Measurements from ENCODE around the gene KHSRP.
"Not testable (repeated sequence)": the region's sequence is repeated elsewhere in the genome, so short reads cannot be mapped to it uniquely, and the experiment has no call there.

KHSRP gene

GRCh38 chr19:6452223-6452614 is 27.6 kb upstream of the KHSRP start:
- in situ Hi-C loops (cut with MboI; ENCODE audit: low sequenced_read_pairs) = no loop called here

- in situ Hi-C loops (cut with MboI; ENCODE audit: low sequenced_read_pairs) = no loop called here
Observed at GRCh38 chr19:6451583-6452222, 27.1 kb upstream of the KHSRP start.

- in situ Hi-C loops (cut with MboI; ENCODE audit: low sequenced_read_pairs) = no loop called here
Observed at GRCh38 chr19:6450166-6450565, 25.6 kb upstream of the KHSRP start.

- in situ Hi-C loops (cut with MboI; ENCODE audit: low sequenced_read_pairs) = no loop called here
Observed at GRCh38 chr19:6448045-6448444, 23.4 kb upstream of the KHSRP start.

GRCh38 chr19:6446452-6446851 is 21.8 kb upstream of the KHSRP start:
- in situ Hi-C loops (cut with MboI; ENCODE audit: low sequenced_read_pairs) = no loop called here

GRCh38 chr19:6443986-6444385 is 19.4 kb upstream of the KHSRP start:
- in situ Hi-C loops (cut with MboI; ENCODE audit: low sequenced_read_pairs) = no loop called here

- in situ Hi-C loops (cut with MboI; ENCODE audit: low sequenced_read_pairs) = no loop called here
Observed at GRCh38 chr19:6442087-6442688, 17.6 kb upstream of the KHSRP start.

- in situ Hi-C loops (cut with MboI; ENCODE audit: low sequenced_read_pairs) = no loop called here
Observed at GRCh38 chr19:6440905-6441304, 16.3 kb upstream of the KHSRP start.

- in situ Hi-C loops (cut with MboI; ENCODE audit: low sequenced_read_pairs) = no loop called here
Observed at GRCh38 chr19:6439743-6440142, 15.1 kb upstream of the KHSRP start.

GRCh38 chr19:6433663-6434062 is 9.1 kb upstream of the KHSRP start, which contains the start of gene SLC25A41:
SLC25A41 (minus strand) TSS chr19:6433763; CDS start chr19:6433693, 70 bp downstream.
- in situ Hi-C loops (cut with MboI; ENCODE audit: low sequenced_read_pairs) = no loop called here

GRCh38 chr19:6433165-6433564 is 8.6 kb upstream of the KHSRP start:
- in situ Hi-C loops (cut with MboI; ENCODE audit: low sequenced_read_pairs) = no loop called here

GRCh38 chr19:6431891-6432290 is 7.3 kb upstream of the KHSRP start:
- in situ Hi-C loops (cut with MboI; ENCODE audit: low sequenced_read_pairs) = no loop called here

GRCh38 chr19:6429419-6430221 is 5.0 kb upstream of the KHSRP start:
- in situ Hi-C loops (cut with MboI; ENCODE audit: low sequenced_read_pairs) = no loop called here

- in situ Hi-C loops (cut with MboI; ENCODE audit: low sequenced_read_pairs) = not testable (repeated sequence)
Observed at GRCh38 chr19:6428692-6429418, 4.2 kb upstream of the KHSRP start.

GRCh38 chr19:6427131-6427530 is 2.5 kb upstream of the KHSRP start:
- in situ Hi-C loops (cut with MboI; ENCODE audit: low sequenced_read_pairs) = no loop called here

GRCh38 chr19:6425732-6426620 is 1.4 kb upstream of the KHSRP start:
- in situ Hi-C loops (cut with MboI; ENCODE audit: low sequenced_read_pairs) = no loop called here

GRCh38 chr19:6424939-6425731 is 524 bp upstream of the KHSRP start:
- in situ Hi-C loops (cut with MboI; ENCODE audit: low sequenced_read_pairs) = no loop called here

- in situ Hi-C loops (cut with MboI; ENCODE audit: low sequenced_read_pairs) = no loop called here
Observed at GRCh38 chr19:6423499-6424194, 964 bp downstream of the KHSRP start.
